Measurements from ENCODE around the gene LPCAT2. TPM values are rescaled to one million over a fixed set of nuclear protein-coding genes. Genes with fewer than 3 reads are reported as not detected.

LPCAT2 gene
- total and polyA plus RNA-seq, 2 donors (not counting 3 experiments of a cell fraction or from before 2014, with no cell fraction given): 64.5 to 72.9 TPM

DNA sequence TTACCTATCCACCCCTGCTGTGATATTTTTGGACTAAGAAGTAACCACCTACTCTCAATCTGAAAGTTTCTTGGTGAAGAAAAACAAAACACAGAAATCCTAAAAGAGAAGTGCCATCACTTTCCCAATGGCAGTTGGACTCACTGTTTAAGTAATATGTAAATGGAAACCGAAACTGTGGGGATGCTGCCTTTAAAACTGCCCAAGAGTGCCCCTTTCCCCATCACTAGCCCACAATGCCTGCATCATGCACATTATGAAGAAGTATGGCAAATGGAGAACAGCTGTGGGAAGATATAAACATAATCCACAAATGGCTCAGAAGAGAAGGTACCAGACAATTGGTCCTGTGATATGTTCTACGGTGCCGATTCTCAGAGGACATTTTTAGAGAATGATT, 113.4 kb downstream of the LPCAT2 start:
- Histone ChIP-seq H3K9me1 (replicated peaks; ENCODE audit: control insufficient read depth, extremely low read depth, insufficient read depth, low read length) (no peaks in the 10 kb centered on the region), H3K4me3 (replicated peaks in 1 of 3; ENCODE audit: insufficient read depth in 1 of 3, low read depth in 1 of 3, low read length in 3 of 3) (no peak overlapping the region), H4K20me1 (replicated peaks; ENCODE audit: control insufficient read depth, extremely low read depth, insufficient read depth, low read length) (no peaks in the 10 kb centered on the region), H3K9me3 (replicated peaks; ENCODE audit: control insufficient read depth, insufficient read depth, low read length) (no peaks in the 10 kb centered on the region), H3K79me2 (ENCODE audit: control insufficient read depth, insufficient read depth, low read length) (no peaks in the 10 kb centered on the region), H3K4me2 (ENCODE audit: insufficient read depth, low read length) (no peak overlapping the region), H3K36me3 (ENCODE audit: control insufficient read depth in 2 of 2, extremely low read depth in 1 of 2, insufficient read depth in 2 of 2, low read length in 2 of 2) (no peaks in the 10 kb centered on the region), H3K27me3 (ENCODE audit: control insufficient read depth in 2 of 2, insufficient read depth in 2 of 2, low read length in 2 of 2) (peaks cover 0 to 4% of the 10 kb centered on the region in 2 experiments), H3K9ac (replicated peaks; ENCODE audit: extremely low read depth, insufficient read depth, low read length) (no peak overlapping the region), H3K27ac (ENCODE audit: insufficient read depth, low read depth, low read length) (no peak overlapping the region), H2AFZ (ENCODE audit: low read depth, low read length) (no peak overlapping the region), H3K4me1 (ENCODE audit: control insufficient read depth, extremely low read depth, insufficient read depth, low read length) (no peaks in the 10 kb centered on the region)
- ChIA-PET POLR2A (no interaction called here), CTCF (interaction anchor here (1.0 to 1.4 kb wide), 2 partner anchors 15 to 19 kb away, joined by 3 to 4 read pairs; no protein-coding TSS in a partner anchor)
- BruUV-seq (replicated peaks): no TSS peak
- no peak for TF ChIP-seq MYC (IDR thresholded peaks at IDR 0.05; ENCODE audit: low read depth, low read length)
- intact Hi-C loops (cut with micrococcal nuclease): no loop called here
- DNase-seq (ENCODE audit: low read depth, low spot score) (no peak), FAIRE-seq (no peak)
- dilution Hi-C loops (cut with MboI; ENCODE audit: extremely low pct_ligation_motif_present, low sequenced_read_pairs): no loop called here

DNA sequence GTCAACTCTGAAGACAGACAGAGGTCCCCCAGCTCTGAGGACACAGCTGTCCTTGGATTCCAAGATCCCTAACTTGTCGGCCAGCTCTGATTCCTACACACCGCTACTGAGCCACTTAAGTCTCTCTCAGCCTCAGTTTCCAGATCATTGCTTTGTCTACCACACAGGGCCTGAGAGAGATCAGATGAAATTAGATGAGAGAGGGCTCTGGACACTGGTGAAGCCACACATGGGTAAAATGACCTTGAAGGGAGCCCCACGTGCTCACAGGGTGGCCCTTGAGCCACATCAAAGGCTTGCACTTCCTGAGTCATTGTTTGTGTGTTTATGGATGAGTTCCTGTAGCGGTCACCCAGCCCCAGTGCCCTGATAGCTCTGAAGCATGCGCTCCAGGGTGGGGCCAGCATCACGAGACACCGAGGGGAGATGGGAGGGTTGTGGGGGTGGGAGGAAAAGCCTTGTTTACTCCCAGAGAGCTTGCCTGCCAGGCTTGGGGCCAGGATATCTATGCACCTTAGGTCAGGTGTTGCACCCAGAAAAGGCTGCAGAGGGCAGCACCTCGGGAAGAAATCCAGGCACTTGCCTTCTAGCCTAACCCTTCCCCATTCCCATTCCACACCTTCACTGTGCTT, 114.2 kb downstream of the LPCAT2 start:
- Histone ChIP-seq H3K27me3 (ENCODE audit: control insufficient read depth in 2 of 2, insufficient read depth in 2 of 2, low read length in 2 of 2) (peaks cover 0 to 4% of the 10 kb centered on the region in 2 experiments), H3K27ac (ENCODE audit: insufficient read depth, low read depth, low read length) (no peak overlapping the region), H3K36me3 (ENCODE audit: control insufficient read depth in 2 of 2, extremely low read depth in 1 of 2, insufficient read depth in 2 of 2, low read length in 2 of 2) (no peaks in the 10 kb centered on the region), H2AFZ (ENCODE audit: low read depth, low read length) (no peak overlapping the region), H3K4me2 (ENCODE audit: insufficient read depth, low read length) (no peak overlapping the region), H4K20me1 (replicated peaks; ENCODE audit: control insufficient read depth, extremely low read depth, insufficient read depth, low read length) (no peaks in the 10 kb centered on the region), H3K4me3 (replicated peaks in 1 of 3; ENCODE audit: insufficient read depth in 1 of 3, low read depth in 1 of 3, low read length in 3 of 3) (no peak overlapping the region), H3K9ac (replicated peaks; ENCODE audit: extremely low read depth, insufficient read depth, low read length) (no peak overlapping the region), H3K4me1 (ENCODE audit: control insufficient read depth, extremely low read depth, insufficient read depth, low read length) (no peaks in the 10 kb centered on the region), H3K9me1 (replicated peaks; ENCODE audit: control insufficient read depth, extremely low read depth, insufficient read depth, low read length) (no peaks in the 10 kb centered on the region), H3K79me2 (ENCODE audit: control insufficient read depth, insufficient read depth, low read length) (no peaks in the 10 kb centered on the region), H3K9me3 (replicated peaks; ENCODE audit: control insufficient read depth, insufficient read depth, low read length) (no peaks in the 10 kb centered on the region)
- dilution Hi-C loops (cut with MboI; ENCODE audit: extremely low pct_ligation_motif_present, low sequenced_read_pairs): no loop called here
- ChIA-PET POLR2A (no interaction called here), CTCF (interaction anchor here (1.0 to 1.4 kb wide), 2 partner anchors 14 to 18 kb away, joined by 3 to 4 read pairs; no protein-coding TSS in a partner anchor)
- intact Hi-C loops (cut with micrococcal nuclease): no loop called here
- FAIRE-seq (no peak), DNase-seq (ENCODE audit: low read depth, low spot score) (no peak)
- TF ChIP-seq CTCF (IDR thresholded peaks at IDR 0.05; ENCODE audit: extremely low read depth in 1 of 2, insufficient read depth in 1 of 2, low read depth in 1 of 2, low read length in 2 of 2) (peak; percentile 4 to 21), GATA2 (IDR thresholded peaks at IDR 0.05; ENCODE audit: insufficient read depth, insufficient read length, low read depth, low read length) (no peak)
- BruUV-seq (replicated peaks): no TSS peak
